Testis (tissue), 3 donors: Measurements from ENCODE around the gene PHOSPHO1. TPM values are rescaled to one million over a fixed set of nuclear protein-coding genes. Genes with fewer than 3 reads are reported as not detected.

Experiments
- DNase-seq: peaks from one replicate; pipeline ENCODE4 v3.0.0-alpha.2; 2019
- H3K27ac ChIP-seq, 2 donors: fragments of 200-600 bp; sonication (generic); one replicate each; pipeline ENCODE4 v1.5.1; 2019
- H3K27me3 ChIP-seq: fragments of 200-600 bp; sonication (generic); one replicate; pipeline ENCODE4 v1.5.1; 2019
- H3K36me3 ChIP-seq: fragments of 200-600 bp; sonication (generic); one replicate; pipeline ENCODE4 v1.5.1; 2017; ENCODE audit warnings: low read depth; ENCODE audit errors: missing control alignments
- H3K4me1 ChIP-seq: fragments of 200-600 bp; sonication (generic); one replicate; pipeline ENCODE4 v1.5.1; 2019
- H3K4me3 ChIP-seq, 2 donors: fragments of 200-600 bp; sonication (generic); one replicate each; pipeline ENCODE4 v1.5.1; 2017 to 2019
- H3K9me3 ChIP-seq: fragments of 200-600 bp; sonication (generic); one replicate; pipeline ENCODE4 v1.5.1; 2017
- POLR2A ChIP-seq: fragments of 450-650 bp; IDR thresholded peaks from one replicate; pipeline ENCODE4 v1.6.1; 2017; ENCODE audit warnings: antibody characterized with exemption, mild to moderate bottlenecking, moderate library complexity
- WGBS, 2 donors: methylation state at CpG; one replicate each; pipeline ENCODE4 v1.1.5; 2018; 5-methylcytosine and 5-hydroxymethylcytosine counted together
- intact Hi-C: fragments of 100-400 bp; cut with DNase I; formaldehyde crosslinking; loops from one replicate; pipeline ENCODE4 v1.15.1; 2023; ENCODE audit warnings: low total_unique reads
- polyA plus RNA-seq: library from polyadenylated mRNA; stranded (reverse); fragments of 350-450 nt; fragmentation: Illumina TruSeq; extraction: RNeasy Lipid Tissue Mini Kit (QIAGEN cat#74804); gene quantifications from one replicate; pipeline ENCODE4 v1.2.3, GENCODE V29; 2014; ENCODE audit warnings: low read depth, low replicate concordance; ENCODE audit not compliant: insufficient read depth
- total RNA-seq, 2 donors: library from RNA; depleted of rRNA; stranded (reverse); fragments of >200 nt; gene quantifications; one replicate each; pipeline ENCODE4 v1.2.3, GENCODE V29; 2016
- TF ChIP-seq, protein P1 (sequence below), 3 experiments: fragments of 450-650 bp in 2 of 3; fragments of 200-600 bp in 1 of 3; sonication (generic) in 1 of 3; IDR thresholded peaks; one replicate each; pipeline ENCODE4 v1.5.1; 2016 to 2019; ENCODE audit warnings: antibody characterized with exemption in 3 of 3, mild to moderate bottlenecking in 2 of 3, moderate library complexity in 1 of 3

Gene PHOSPHO1
- total and polyA plus RNA-seq, 3 donors from 2014 or later: 35.4 to 138 (median 99.5) TPM

DNA sequence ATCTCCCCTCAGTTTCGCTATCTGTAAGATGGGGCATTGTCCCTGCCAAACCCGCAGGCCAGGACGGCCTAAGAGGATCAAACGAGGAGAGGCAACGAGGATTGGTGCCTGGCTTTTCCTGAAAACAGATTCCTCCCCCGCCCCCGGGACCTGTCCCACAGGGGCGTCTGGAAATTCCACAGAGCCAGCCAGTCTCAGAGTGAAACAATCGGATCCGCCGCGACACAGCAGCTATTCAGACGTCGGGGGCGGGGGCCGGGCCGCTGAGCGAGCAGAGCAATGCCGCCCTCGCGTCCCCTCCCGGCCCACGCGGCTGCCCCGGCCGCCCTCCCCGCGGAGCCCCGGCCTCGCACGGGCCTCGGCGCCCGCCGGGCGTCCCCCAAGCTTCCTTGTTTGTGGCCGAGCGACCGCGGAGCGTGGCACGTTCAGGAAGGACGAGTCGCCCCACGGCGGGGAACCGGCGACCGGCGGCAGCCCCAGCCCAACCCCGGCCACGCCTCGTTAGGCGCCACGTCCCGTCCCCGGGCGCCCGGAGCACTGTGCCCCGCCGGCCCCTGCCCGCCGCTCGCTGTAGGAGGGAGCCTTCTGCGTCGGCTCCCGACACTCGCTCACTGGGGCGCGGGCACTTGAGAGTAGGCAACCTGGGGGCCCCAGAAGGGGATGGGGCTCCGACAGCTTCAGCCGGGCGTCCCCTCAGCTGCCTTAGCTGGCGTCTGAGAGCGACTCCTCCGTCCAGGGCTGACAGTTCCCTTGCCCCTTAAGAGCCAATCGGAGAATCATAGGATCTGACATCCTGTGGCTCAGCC is 29.6 kb upstream of the PHOSPHO1 start:
- peaks cover 6% of the 10 kb centered on the region for H3K4me1 ChIP-seq
- peak; percentile 70 for DNase-seq
- no peaks in the 10 kb centered on the region for H3K27me3 ChIP-seq
- TF ChIP-seq, protein P1, sequence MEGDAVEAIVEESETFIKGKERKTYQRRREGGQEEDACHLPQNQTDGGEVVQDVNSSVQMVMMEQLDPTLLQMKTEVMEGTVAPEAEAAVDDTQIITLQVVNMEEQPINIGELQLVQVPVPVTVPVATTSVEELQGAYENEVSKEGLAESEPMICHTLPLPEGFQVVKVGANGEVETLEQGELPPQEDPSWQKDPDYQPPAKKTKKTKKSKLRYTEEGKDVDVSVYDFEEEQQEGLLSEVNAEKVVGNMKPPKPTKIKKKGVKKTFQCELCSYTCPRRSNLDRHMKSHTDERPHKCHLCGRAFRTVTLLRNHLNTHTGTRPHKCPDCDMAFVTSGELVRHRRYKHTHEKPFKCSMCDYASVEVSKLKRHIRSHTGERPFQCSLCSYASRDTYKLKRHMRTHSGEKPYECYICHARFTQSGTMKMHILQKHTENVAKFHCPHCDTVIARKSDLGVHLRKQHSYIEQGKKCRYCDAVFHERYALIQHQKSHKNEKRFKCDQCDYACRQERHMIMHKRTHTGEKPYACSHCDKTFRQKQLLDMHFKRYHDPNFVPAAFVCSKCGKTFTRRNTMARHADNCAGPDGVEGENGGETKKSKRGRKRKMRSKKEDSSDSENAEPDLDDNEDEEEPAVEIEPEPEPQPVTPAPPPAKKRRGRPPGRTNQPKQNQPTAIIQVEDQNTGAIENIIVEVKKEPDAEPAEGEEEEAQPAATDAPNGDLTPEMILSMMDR (IDR thresholded peaks at IDR 0.05): no peak
- TF ChIP-seq POLR2A: no peak
- 2% methylated on average over 9 to 30 of the region's 77 CpGs for WGBS, 2 donors
- intact Hi-C loops: no loop called here
- H3K36me3 ChIP-seq: no peaks in the 10 kb centered on the region
- H3K9me3 ChIP-seq: no peaks in the 10 kb centered on the region
- H3K4me3 ChIP-seq: peak overlapping the region; percentile 62 to 68
- H3K27ac ChIP-seq: peak overlapping the region; percentile 55 to 83

DNA sequence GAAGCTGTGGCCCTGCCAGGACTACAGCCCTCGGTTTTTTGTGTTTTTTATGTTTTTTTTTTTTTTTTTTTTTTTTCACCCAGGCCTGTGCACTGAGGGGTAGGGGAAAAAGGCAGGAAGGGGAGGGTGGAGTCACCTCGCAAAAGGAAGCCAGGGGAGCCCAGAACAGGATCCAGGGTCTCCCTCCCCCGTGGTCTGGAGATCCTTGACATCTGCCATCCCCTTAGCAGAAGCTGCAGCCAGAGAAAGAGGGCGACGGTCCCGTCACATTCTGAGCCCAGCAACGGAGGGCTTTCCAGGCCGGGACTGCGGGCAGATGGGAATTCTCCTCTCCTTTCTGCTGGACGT is 29.1 kb upstream of the PHOSPHO1 start:
- Histone ChIP-seq H3K27ac (peak overlapping the region in 1 of 2 donors; percentile 83), H3K27me3 (no peaks in the 10 kb centered on the region), H3K36me3 (no peaks in the 10 kb centered on the region), H3K4me3 (peak overlapping the region; percentile 62 to 68), H3K9me3 (no peaks in the 10 kb centered on the region), H3K4me1 (peaks cover 6% of the 10 kb centered on the region)
- DNase-seq: no peak
- intact Hi-C loops: no loop called here
- no peak for TF ChIP-seq POLR2A
- TF ChIP-seq, protein P1 (IDR thresholded peaks at IDR 0.05): no peak
- WGBS, 2 donors: 7 to 8% methylated on average over 10 of the region's 10 CpGs

DNA sequence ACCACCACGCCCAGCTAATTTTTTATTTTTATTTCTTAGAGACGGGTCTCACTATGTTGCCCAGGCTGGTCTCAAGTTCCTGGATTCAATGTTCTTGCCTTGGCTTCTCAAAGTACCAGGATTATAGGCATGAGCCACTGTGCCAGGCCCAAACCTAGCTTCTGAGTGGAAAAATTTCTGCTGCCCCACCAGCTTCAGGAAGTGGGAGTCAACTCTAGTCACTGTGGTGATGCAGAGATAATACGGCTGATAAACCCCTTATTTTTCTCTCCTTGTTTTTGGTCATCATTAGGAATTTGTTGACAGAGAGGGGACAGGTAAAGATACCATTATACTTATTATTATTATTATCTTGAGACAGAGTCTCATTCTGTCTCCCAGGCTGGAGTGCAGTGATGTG is 27.8 kb upstream of the PHOSPHO1 start:
- intact Hi-C loops: no loop called here
- 82 to 90% methylated on average over 3 of the region's 3 CpGs for WGBS, 2 donors
- no peak overlapping the region for H3K27ac ChIP-seq

DNA sequence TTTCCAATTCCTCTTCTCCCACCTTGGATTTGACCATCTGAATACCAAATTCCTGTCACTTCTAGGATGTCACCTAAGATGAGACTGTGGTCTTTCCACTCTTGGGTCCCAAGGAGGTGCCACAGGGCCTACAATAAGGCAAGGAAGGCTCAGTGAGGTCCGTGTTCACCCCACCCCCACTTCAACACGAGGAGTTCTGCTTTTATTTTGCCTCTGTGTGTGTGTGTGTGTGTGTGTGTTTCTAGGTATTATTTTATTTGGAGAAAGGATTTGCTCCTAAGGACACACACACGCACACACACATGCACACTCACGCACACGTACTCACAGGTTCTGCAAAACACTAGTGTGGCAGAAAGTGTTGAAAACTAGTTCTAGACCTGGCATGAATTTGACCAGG is 24.5 kb upstream of the PHOSPHO1 start:
- no peak overlapping the region for H3K4me3 ChIP-seq
- intact Hi-C loops: no loop called here
- TF ChIP-seq, protein P1 (IDR thresholded peaks at IDR 0.05): no peak
- no peak for TF ChIP-seq POLR2A
- H3K27ac ChIP-seq: no peak overlapping the region
- 75 to 98% methylated on average over 5 of the region's 5 CpGs for WGBS, 2 donors
- no peaks in the 10 kb centered on the region for H3K9me3 ChIP-seq
- no peaks in the 10 kb centered on the region for H3K4me1 ChIP-seq
- no peak for DNase-seq
- H3K27me3 ChIP-seq: no peaks in the 10 kb centered on the region
- no peaks in the 10 kb centered on the region for H3K36me3 ChIP-seq

More for the DNA sequence above, 27.8 kb upstream of the PHOSPHO1 start:
- no peak for TF ChIP-seq POLR2A
- TF ChIP-seq, protein P1 (IDR thresholded peaks at IDR 0.05): no peak
- peaks cover 6% of the 10 kb centered on the region for H3K4me1 ChIP-seq
- no peak for DNase-seq
- no peaks in the 10 kb centered on the region for H3K9me3 ChIP-seq
- no peaks in the 10 kb centered on the region for H3K27me3 ChIP-seq
- no peaks in the 10 kb centered on the region for H3K36me3 ChIP-seq
- no peak overlapping the region for H3K4me3 ChIP-seq

DNA sequence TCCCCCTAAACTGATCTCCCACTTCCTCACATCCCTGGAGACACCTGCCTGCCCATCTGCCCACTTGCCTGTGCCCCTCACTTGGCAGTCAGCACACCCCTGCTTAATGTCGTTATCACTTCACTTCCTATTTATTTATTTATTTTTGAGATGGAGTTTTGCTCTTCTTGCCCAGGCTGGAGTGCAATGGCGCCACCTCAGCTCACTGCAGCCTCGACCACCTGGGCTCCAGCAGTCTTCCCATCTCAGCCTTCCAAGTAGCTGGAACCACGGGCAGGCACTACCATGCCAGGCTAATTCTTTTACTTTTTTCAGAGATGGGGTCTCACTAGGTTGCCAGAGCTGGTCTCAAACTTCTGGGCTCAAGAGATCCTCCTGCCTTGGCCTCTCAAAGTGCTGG is 23.5 kb upstream of the PHOSPHO1 start:
- Histone ChIP-seq H3K4me3 (no peak overlapping the region), H3K27me3 (no peaks in the 10 kb centered on the region), H3K9me3 (no peaks in the 10 kb centered on the region), H3K36me3 (no peaks in the 10 kb centered on the region), H3K4me1 (no peaks in the 10 kb centered on the region), H3K27ac (no peak overlapping the region)
- TF ChIP-seq, protein P1 (IDR thresholded peaks at IDR 0.05): no peak
- TF ChIP-seq POLR2A: no peak
- DNase-seq: no peak
- 74 to 76% methylated on average over 4 of the region's 4 CpGs for WGBS, 2 donors
- intact Hi-C loops: no loop called here
